ENCODE data around the gene TRERF1.

- TF ChIP-seq CTCF (IDR thresholded peaks at IDR 0.05 in 4 of 5, conservative IDR thresholded peaks at IDR 0.05 in 1 of 5) (no peak), POLR2A (IDR thresholded peaks at IDR 0.05) (no peak)
Observed at GRCh38 chr6:42280966-42281533, 170.7 kb downstream of the TRERF1 start.

Data from gastrocnemius medialis (tissue), 4 donors.